HCT116 (cell line): ENCODE data around the gene KRT6C. TPM values are rescaled to one million over a fixed set of nuclear protein-coding genes. Genes with fewer than 3 reads are reported as not detected.

Experiments used
- ATAC-seq: fragments of 200-7000 bp; cut with Tn5 transposase; 2 replicates; pipeline ENCODE4 v1.9.1; 2020; ENCODE audit warnings: mild to moderate bottlenecking, moderate library complexity
- BruUV-seq: library from RNA; stranded (reverse); fragments of 400-500 nt; replicated peaks from 2 replicates; lab custom pipeline; 2021; lab: Mats Ljungman, UMichigan
- CTCF ChIA-PET: fragments of 300-600 bp; sonication (Branson Sonifier 250); formaldehyde crosslinking; loops from one replicate; lab custom pipeline; 2021; ENCODE audit warnings: antibody characterized with exemption; lab: Charles Lee
- POLR2A ChIA-PET: fragments of 300-600, 350-600 bp; sonication (Branson Sonifier 250); formaldehyde crosslinking; loops from one replicate; lab custom pipeline; 2021; ENCODE audit warnings: antibody characterized with exemption; lab: Charles Lee
- RAD21 ChIA-PET, 2 experiments: fragments of 300-600 bp; sonication (Branson Sonifier 250); formaldehyde crosslinking; loops; one replicate each; lab custom pipeline; 2023; ENCODE audit warnings: low total read pairs in 2 of 2; ENCODE audit not compliant: uncharacterized antibody in 2 of 2, unreplicated experiment in 2 of 2, low non-redundant PET in 1 of 2; lab: Charles Lee
- DNase-seq: peaks from one replicate; pipeline ENCODE4 v3.0.0-alpha.2; 2010; ENCODE audit warnings: low read depth, low spot score
- H2AFZ ChIP-seq: fragments of 200-600 bp; shearing (Covaris generic), sonication (generic); 2 replicates; pipeline ENCODE4 v1.6.1; 2017; ENCODE audit warnings: low read depth, mixed run types, mixed read lengths, antibody characterized with exemption, low read length; ENCODE audit not compliant: poor library complexity, severe bottlenecking
- H3K27ac ChIP-seq: 2 replicates; pipeline ENCODE4 v1.5.1; 2012; ENCODE audit warnings: low read depth, low read length
- H3K27me3 ChIP-seq: fragments of 200-600 bp; sonication (generic); 2 replicates; pipeline ENCODE4 v1.6.1; 2016; ENCODE audit warnings: mixed run types, low read length, mixed read lengths; ENCODE audit not compliant: insufficient read depth
- H3K36me3 ChIP-seq, 2 experiments: fragments of 200-500 bp in 1 of 2; fragments of 200-600 bp in 1 of 2; sonication (Bioruptor generic) in 1 of 2; sonication (generic) in 1 of 2; 2 replicates each; pipeline versions ENCODE4 v1.5.1 to v1.6.1; 2014 to 2016; ENCODE audit warnings: low read length in 2 of 2, inconsistent platforms in 1 of 2, mixed read lengths in 1 of 2, mixed run types in 1 of 2; ENCODE audit not compliant: insufficient read depth in 2 of 2, control insufficient read depth in 1 of 2
- H3K4me1 ChIP-seq, 2 experiments: fragments of 200-600 bp in 1 of 2; sonication (generic) in 1 of 2; 2 replicates each; pipeline versions ENCODE4 v1.5.1 to v1.6.1; 2012 to 2017; ENCODE audit warnings: low read length in 2 of 2, inconsistent platforms in 1 of 2, mild to moderate bottlenecking in 1 of 2, mixed read lengths in 1 of 2, mixed run types in 1 of 2, moderate library complexity in 1 of 2; ENCODE audit not compliant: insufficient read depth in 2 of 2, control insufficient read depth in 1 of 2
- H3K4me2 ChIP-seq: fragments of 200-600 bp; sonication (generic); 2 replicates; pipeline ENCODE4 v1.6.1; 2017; ENCODE audit warnings: mixed run types, low read length, mixed read lengths
- H3K4me3 ChIP-seq, 2 experiments: fragments of 200-600 bp in 1 of 2; sonication (generic) in 1 of 2; replicated peaks in 1 of 2; 2 replicates each; pipeline ENCODE4 v1.5.1; 2011 to 2016; ENCODE audit warnings: low read length in 2 of 2, control low read depth in 1 of 2, low read depth in 1 of 2, mild to moderate bottlenecking in 1 of 2, mixed read lengths in 1 of 2, mixed run types in 1 of 2
- H3K79me2 ChIP-seq: fragments of 200-600 bp; sonication (generic); 2 replicates; pipeline ENCODE4 v1.6.1; 2017; ENCODE audit warnings: mild to moderate bottlenecking, mixed run types, low read length, moderate library complexity, mixed read lengths; ENCODE audit not compliant: insufficient read depth
- H3K9ac ChIP-seq: fragments of 200-600 bp; sonication (generic); 2 replicates; pipeline ENCODE4 v1.6.1; 2016; ENCODE audit warnings: low read length, mixed read lengths
- H3K9me2 ChIP-seq: fragments of 200-600 bp; sonication (generic), shearing (Covaris generic); 2 replicates; pipeline ENCODE4 v1.6.1; 2017; ENCODE audit warnings: mixed run types, mild to moderate bottlenecking, moderate library complexity; ENCODE audit not compliant: insufficient read depth
- H3K9me3 ChIP-seq, 2 experiments: fragments of 200-500 bp in 1 of 2; fragments of 200-600 bp in 1 of 2; sonication (Bioruptor generic) in 1 of 2; sonication (generic) in 1 of 2; 2 replicates each; pipeline ENCODE4 v1.6.1; 2014 to 2017; ENCODE audit warnings: low read length in 2 of 2, mixed read lengths in 2 of 2, inconsistent platforms in 1 of 2, low read depth in 1 of 2, mild to moderate bottlenecking in 1 of 2, mixed run types in 1 of 2, moderate library complexity in 1 of 2; ENCODE audit not compliant: control insufficient read depth in 1 of 2, insufficient read depth in 1 of 2
- H4K20me1 ChIP-seq: fragments of 200-600 bp; sonication (generic), shearing (Covaris generic); 2 replicates; pipeline ENCODE4 v1.6.1; 2017; ENCODE audit warnings: mixed run types, mild to moderate bottlenecking, moderate library complexity; ENCODE audit not compliant: insufficient read depth
- ATF3 ChIP-seq: IDR thresholded peaks from 2 replicates; pipeline ENCODE4 v1.6.1; 2012
- CBX3 ChIP-seq: IDR thresholded peaks from 2 replicates; pipeline ENCODE4 v1.6.1; 2012; ENCODE audit warnings: low read depth
- CEBPB ChIP-seq: IDR thresholded peaks from 2 replicates; pipeline ENCODE4 v1.6.1; 2012; ENCODE audit warnings: low read depth
- EGR1 ChIP-seq: IDR thresholded peaks from 2 replicates; pipeline ENCODE4 v1.6.1; 2012; ENCODE audit warnings: low read depth
- FOSL1 ChIP-seq: IDR thresholded peaks from 2 replicates; pipeline ENCODE4 v1.6.1; 2012; ENCODE audit warnings: low read depth
- JUND ChIP-seq: IDR thresholded peaks from 2 replicates; pipeline ENCODE4 v1.6.1; 2012
- MAX ChIP-seq: IDR thresholded peaks from 2 replicates; pipeline ENCODE4 v1.6.1; 2012
- POLR2A ChIP-seq: IDR thresholded peaks from 2 replicates; pipeline ENCODE4 v1.7.0; 2011; ENCODE audit warnings: borderline replicate concordance; ENCODE audit not compliant: insufficient read depth, insufficient read length; ENCODE audit errors: extremely low read depth
- POLR2AphosphoS5 ChIP-seq: IDR thresholded peaks from 2 replicates; pipeline ENCODE4 v1.6.1; 2011; ENCODE audit warnings: mild to moderate bottlenecking, low read depth, low read length, moderate library complexity
- SP1 ChIP-seq: IDR thresholded peaks from 2 replicates; pipeline ENCODE4 v1.6.1; 2012; ENCODE audit warnings: low read depth
- SRF ChIP-seq: IDR thresholded peaks from 2 replicates; pipeline ENCODE4 v1.6.1; 2012; ENCODE audit warnings: low read depth
- TCF7L2 ChIP-seq: IDR thresholded peaks from 2 replicates; pipeline ENCODE4 v1.7.0; 2011; ENCODE audit warnings: borderline replicate concordance, inconsistent platforms; ENCODE audit not compliant: insufficient read depth, insufficient read length; ENCODE audit errors: extremely low read depth
- intact Hi-C: fragments of 100-400 bp; cut with micrococcal nuclease; formaldehyde crosslinking; loops from 2 replicates; pipeline ENCODE4 v1.10.0; 2022
- total RNA-seq: library from RNA; stranded (reverse); gene quantifications from one replicate; pipeline ENCODE4 v1.2.1, GENCODE V29; 2021; ENCODE audit not compliant: unreplicated experiment
- TF ChIP-seq, protein P1 (sequence below): IDR thresholded peaks from 2 replicates; pipeline ENCODE4 v1.6.1; 2012; ENCODE audit warnings: low read depth

The KRT6C gene
- total RNA-seq, 1 experiment from 2014 or later, result not detected

DNA sequence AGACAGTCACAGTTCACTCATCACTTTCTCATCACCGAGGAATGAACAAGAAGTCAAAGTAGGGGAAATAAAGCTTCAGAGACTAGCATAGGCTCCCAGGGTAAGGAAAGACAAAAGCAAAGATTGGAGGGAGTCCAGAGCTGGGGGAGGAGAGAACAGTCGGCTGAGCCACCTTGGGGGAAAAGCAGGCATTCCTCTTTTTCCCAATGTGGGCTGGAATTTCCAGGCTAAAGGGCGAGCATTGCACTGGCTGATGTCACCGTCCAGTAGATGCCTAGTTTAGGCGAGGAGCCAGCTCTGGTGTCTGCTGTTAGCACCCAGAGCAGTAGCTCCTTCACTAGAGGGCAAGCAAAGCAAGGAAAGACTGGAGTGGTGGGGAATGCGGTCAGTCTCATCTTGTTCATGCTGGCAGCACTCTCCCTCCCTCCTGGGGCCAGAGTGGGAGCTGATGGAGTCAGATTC is 31.0 kb downstream of the KRT6C start (continued):
- TF ChIP-seq, protein P1, sequence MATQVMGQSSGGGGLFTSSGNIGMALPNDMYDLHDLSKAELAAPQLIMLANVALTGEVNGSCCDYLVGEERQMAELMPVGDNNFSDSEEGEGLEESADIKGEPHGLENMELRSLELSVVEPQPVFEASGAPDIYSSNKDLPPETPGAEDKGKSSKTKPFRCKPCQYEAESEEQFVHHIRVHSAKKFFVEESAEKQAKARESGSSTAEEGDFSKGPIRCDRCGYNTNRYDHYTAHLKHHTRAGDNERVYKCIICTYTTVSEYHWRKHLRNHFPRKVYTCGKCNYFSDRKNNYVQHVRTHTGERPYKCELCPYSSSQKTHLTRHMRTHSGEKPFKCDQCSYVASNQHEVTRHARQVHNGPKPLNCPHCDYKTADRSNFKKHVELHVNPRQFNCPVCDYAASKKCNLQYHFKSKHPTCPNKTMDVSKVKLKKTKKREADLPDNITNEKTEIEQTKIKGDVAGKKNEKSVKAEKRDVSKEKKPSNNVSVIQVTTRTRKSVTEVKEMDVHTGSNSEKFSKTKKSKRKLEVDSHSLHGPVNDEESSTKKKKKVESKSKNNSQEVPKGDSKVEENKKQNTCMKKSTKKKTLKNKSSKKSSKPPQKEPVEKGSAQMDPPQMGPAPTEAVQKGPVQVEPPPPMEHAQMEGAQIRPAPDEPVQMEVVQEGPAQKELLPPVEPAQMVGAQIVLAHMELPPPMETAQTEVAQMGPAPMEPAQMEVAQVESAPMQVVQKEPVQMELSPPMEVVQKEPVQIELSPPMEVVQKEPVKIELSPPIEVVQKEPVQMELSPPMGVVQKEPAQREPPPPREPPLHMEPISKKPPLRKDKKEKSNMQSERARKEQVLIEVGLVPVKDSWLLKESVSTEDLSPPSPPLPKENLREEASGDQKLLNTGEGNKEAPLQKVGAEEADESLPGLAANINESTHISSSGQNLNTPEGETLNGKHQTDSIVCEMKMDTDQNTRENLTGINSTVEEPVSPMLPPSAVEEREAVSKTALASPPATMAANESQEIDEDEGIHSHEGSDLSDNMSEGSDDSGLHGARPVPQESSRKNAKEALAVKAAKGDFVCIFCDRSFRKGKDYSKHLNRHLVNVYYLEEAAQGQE, result no peak

GRCh38 chr12:52441320-52441911 is 32.2 kb downstream of the KRT6C start:
- DNase-seq (peak; percentile 26), ATAC-seq (peak; percentile 58; the same call in 1 of the 2 replicates)
- Histone ChIP-seq H3K4me2 (peak overlapping the region; percentile 68), H3K9ac (peak overlapping the region; percentile 47), H3K9me2 (no peaks in the 10 kb centered on the region), H3K9me3 (no peaks in the 10 kb centered on the region), H3K27ac (peak overlapping the region; percentile 60), H3K79me2 (no peaks in the 10 kb centered on the region), H3K4me3 (peak overlapping the region in 1 of 2 experiments; percentile 11; a peak in 2 of 4 replicates), H3K27me3 (no peaks in the 10 kb centered on the region), H4K20me1 (no peaks in the 10 kb centered on the region), H3K36me3 (no peaks in the 10 kb centered on the region), H3K4me1 (peaks cover 28 to 79% of the 10 kb centered on the region in 2 experiments), H2AFZ (peak overlapping the region; percentile 25)
- CTCF ChIA-PET, result interaction anchor here (1.1 to 2.8 kb wide), 2 partner anchors 46 to 436 kb away, joined by 3 to 9 read pairs; no protein-coding TSS in a partner anchor
- TF ChIP-seq SP1 (peak; percentile 82), MAX (peak; percentile 36; the same call in 1 of the 2 replicates), SRF (peak; percentile 83), FOSL1 (peak; percentile 89), TCF7L2 (peak; percentile 41), EGR1 (peak; percentile 41; the same call in 1 of the 2 replicates), POLR2AphosphoS5 (no peak), CBX3 (peak; percentile 30), ATF3 (no peak), CEBPB (peak; percentile 56), JUND (peak; percentile 85), POLR2A (no peak)
- TF ChIP-seq, protein P1, result no peak
- POLR2A ChIA-PET, result interaction anchor here (1.7 kb wide), 1 partner anchor 293 kb away, joined by 4 read pairs; no protein-coding TSS in a partner anchor
- intact Hi-C loops, result no loop called here
- BruUV-seq, result no TSS peak
- RAD21 ChIA-PET, result interaction anchor here in 1 of 2 experiments (1.3 kb wide), 1 partner anchor 46 kb away, joined by 3 read pairs; no protein-coding TSS in a partner anchor
